Measurements from ENCODE around the gene RPH3AL.
"Not testable (repeated sequence)": the region's sequence is repeated elsewhere in the genome, so short reads cannot be mapped to it uniquely, and the experiment has no call there.

Gene RPH3AL

DNA sequence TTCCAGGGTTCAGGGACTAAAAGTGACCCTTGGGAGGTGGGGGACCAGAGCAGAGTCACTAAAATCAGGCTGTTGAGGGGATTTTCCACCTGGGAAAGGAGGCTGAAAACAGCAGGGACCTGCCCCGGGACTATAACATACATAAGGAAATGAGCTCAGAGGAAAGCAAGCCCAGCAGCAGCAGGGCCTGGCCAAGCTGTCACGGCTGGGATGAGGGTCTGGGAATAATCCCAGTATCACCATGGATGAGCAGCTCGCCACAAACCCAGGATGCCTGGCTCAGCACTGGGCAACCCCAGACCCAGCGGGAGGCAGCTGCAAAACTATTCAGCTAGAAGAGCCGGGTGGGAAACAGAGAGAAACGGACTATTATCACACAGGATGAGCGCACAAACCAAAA, 72.4 kb downstream of the RPH3AL start:
- no peak for DNase-seq

DNA sequence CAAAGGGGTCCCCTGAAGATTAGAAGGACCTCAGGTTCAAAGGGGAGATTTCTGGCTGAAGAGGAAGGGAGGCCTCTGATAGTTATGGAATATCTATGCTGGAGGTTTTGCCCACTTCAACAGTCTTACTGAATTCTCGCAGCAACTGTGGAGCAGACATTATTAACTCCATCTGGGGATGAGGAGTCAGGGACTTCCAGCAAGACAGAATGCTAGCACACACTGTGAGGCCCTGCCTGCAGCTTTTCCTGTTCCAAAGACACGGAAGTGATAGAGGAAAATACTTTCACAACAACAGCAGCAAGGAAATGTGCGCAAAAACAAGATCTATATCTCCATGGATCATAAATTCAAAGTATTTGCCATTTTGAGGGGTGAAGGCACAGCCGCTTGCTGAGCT, 72.8 kb downstream of the RPH3AL start:
- no peak for DNase-seq

DNA sequence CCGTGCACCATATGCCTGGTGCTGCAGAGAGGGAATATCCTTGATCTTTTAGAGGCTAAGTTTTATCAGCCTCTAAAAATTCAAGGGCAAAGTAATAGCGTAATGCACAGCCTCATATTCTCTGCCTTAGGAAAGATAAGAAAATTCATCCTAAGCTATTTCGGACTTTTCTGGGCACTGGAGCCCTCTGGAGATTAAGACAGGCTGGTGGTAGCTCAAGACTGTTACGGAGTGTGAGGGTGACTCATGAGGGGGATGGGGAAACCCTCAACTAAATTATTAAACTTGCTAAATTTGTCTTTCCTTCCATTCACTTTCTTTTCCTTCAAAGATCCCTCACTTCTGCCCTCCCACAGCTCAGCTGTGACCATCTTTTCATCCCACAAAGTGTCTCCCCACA, 73.3 kb downstream of the RPH3AL start:
- DNase-seq = no peak

DNA sequence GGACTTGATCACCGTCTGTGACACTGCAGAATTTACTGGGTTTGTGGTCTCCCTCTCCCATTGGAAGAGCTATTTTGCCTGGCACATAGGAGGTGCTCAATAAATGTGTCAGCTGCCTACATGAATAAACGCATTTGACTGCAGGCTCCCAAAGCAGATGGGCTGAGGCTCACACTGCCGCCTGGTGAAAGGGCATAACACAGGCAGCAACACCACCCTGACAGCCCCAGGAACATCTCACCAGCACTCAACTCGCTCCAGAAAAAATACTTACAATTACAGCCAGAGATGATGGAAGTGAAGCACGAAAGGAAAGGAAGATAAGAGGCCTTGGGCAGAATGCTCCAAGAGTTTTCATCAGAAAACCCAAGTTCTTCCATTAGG, 73.9 kb downstream of the RPH3AL start:
- no peak for DNase-seq

DNA sequence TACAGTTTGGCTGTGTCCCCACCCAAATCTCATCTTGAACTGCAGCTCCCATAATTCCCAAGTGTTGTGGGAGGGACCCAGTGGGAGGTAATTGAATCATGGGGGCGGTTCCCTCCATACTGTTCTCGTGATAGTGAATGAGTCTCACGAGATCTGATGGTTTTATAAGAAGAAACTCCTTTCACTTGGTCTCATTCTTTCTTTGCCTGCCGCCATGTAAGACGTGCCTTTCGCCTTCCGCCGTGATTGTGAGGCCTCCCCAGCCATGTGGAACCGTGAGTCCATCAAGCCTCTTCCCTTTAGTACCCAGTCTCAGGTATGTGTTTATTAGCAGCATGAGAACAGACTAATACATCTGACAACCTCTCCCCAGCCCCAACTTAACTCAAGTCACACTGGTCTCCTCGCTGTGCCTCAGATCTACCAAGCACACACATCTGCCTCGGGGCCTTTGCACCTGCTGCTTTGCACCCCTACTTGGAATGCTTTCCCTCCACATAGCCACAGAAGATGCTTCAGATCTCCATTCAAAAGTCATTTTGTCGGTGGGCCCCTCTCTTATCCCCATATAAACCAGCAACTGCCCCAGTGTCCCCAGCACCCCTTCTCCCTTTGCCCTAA, 74.4 kb downstream of the RPH3AL start:
- DNase-seq = no peak

DNA sequence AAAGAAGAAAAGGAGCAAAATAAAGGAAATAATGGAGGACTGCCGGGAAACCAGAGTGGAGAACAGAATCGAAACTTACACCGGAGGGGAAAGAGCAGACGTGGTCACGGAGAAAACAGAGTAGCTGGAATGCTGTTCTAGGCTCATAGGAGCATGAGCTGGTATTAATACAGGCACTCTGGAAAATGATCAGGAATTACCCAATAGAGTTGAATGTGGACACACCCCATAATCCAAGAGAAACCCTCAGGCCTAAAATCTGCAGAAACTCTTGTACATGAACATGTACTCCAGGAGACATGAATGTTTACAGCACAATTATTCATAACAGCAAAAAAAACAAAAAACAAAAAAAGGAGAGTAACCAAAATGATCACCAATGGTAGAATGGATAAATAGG, 77.7 kb downstream of the RPH3AL start:
- no peak for DNase-seq

DNA sequence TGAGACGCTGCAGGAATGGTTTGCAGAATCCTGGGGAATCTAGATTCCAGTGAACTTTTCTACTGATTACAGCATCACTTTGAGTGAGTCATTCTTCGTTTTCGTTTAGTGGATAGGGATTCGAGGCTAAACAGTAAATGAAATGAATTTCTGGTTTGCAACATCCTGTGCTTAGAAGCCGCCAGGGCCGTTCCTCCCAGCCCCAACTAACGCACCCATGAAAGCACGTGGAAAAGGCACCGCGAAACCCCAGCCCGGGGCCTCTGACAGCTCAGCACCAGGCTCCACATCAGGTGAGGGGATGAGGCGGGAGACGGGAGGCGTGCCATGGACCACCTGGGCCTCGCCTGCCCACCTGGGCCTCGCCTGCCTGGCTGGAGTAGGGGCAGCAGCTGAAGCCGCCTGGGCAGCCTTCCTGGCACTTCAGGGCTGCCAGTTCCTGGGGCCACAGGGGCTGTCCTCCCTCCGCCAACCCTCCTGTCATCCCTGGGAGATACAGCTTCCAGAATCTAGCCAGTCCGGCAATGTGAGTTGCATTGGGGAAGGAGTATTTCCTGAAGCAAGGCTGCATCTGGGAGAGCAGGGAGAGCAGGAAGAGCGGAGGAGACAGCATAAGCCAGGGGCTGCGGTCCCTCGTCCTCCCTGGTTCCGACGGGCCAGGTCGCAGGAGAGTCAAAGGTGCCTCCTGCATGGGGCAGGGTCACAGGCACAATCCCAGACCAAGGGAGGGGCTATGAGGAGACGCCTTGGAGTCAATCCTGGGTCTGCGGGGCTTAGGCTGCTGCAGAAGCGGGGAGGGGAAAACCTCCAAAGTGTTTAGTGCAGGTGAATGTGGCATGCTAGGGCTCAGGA, 78.4 kb downstream of the RPH3AL start:
- DNase-seq = no peak

DNA sequence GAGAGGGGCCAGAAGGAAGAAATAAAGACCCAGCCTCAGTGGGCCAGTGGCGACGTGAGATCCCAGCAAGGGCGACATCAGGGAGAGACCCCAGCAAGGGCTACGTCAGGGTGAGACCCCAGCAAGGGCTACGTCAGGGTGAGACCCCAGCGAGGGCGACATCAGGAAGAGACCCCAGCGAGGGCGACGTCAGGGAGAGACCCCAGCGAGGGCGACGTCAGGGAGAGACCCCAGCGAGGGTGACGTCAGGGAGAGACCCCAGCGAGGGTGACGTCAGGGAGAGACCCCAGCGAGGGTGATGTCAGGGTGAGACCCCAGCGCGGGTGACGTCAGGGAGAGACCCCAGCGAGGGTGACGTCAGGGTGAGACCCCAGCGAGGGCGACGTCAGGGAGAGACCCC, 79.8 kb downstream of the RPH3AL start:
- DNase-seq = not testable (repeated sequence)

DNA sequence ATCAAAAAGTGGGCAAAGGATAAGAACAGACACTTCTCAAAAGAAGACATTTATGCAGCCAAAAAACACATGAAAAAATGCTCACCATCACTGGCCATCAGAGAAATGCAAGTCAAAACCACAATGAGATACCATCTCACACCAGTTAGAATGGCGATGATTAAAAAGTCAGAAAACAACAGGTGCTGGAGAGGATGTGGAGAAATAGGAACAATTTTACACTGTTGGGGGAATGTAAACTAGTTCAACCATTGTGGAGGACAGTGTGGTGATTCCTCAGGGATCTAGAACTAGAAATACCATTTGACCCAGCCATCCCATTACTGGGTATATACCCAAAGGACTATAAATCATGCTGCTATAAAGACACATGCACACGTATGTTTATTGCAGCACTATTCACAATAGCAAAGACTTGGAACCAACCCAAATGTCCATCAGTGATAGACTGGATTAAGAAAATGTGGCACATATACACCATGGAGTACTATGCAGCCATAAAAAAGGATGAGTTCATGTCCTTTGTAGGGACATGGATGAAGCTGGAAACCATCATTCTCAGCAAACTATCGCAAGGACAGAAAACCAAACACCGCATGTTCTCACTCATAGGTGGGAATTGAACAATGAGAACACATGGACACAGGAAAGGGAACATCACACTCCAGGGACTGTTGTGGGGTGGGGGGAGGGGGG, 80.5 kb downstream of the RPH3AL start:
- DNase-seq = not testable (repeated sequence)

DNA sequence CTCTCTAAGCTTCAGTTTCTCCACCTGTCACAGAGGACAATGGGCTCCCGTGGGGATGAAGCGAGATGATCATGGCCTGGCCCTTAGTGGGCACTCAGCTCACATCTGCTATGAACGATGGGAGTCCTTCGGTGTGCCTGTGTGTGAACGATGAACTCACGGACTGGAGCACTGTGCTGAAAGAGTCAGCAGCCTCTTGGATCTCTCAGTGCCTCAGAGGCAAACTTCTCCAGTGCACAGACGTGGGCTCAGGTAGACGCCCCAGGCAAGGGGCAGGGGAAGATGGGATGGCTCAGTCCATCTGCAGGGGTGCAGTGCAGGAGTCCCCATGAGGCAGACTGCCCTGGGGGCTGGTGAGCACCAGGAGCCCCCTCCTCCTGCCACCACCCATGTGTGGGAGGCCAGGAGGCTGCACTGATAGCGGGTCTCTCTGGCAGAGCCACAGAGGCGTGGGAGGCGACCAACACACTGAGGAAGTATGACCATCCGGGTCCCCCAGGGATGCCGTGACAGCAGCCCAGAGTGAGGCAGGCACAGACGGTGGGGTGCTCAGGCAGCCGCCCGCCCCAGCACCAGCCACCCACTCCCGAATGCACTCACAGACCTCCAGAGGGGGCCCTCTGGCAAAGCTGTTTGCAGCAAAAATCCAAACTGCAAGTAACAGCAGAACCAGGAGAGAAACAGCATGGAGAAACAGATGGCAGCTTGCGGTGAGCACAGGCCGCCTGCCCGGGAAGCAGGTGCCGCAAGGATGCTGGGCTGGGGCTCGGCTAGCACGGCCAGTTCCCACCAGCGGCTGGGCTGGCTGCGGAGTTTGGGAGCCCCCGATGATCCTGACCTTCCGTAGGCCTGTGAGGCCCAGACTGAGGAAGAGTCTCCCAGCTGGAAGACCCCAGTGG, 82.7 kb downstream of the RPH3AL start:
- no peak for DNase-seq

DNA sequence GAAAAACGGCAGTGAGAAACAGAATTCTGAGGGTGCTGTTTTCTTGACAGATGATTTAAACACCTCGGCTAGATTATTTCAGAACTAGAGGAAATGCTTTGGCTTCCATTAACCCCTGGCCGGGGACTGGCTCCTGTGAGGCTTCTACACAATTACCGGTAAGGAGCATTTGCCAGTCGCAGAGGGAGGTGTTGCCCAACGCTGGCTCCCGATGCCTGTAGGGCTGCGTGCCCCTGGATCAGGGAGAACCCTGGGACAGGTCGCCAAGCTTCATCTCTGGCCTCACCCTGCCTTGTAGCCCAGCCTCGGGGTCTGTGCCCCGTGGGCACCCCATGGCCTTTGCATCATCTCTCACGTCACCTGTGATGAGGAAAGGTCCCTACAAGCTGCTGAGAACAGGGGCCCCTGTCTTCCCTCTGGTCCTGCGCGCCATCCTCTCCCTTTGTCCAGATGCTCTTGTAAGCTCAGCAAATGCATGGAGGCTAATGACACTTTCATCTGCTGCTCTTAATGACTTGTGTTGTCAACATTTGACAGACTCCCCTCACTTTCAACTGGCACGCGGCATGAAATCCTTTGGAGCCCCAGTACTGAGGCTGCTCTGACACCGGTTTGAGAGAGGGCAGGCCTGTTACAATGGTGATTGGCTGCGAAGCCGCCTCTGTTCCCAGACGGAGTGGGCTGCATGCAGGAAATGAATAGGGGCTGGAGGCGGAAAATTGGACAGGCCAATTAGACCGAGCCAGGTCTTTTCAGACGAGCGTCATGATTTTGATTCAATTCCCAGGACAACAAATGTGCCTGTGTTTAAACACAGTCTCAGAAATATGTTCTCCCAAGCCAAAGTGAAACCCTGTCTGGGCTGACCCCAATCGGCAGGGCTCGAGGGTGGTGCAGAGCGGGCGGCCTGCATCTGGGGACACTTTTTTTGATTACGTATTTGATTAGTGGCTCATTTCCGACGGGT, 85.6 kb downstream of the RPH3AL start:
- no peak for DNase-seq

DNA sequence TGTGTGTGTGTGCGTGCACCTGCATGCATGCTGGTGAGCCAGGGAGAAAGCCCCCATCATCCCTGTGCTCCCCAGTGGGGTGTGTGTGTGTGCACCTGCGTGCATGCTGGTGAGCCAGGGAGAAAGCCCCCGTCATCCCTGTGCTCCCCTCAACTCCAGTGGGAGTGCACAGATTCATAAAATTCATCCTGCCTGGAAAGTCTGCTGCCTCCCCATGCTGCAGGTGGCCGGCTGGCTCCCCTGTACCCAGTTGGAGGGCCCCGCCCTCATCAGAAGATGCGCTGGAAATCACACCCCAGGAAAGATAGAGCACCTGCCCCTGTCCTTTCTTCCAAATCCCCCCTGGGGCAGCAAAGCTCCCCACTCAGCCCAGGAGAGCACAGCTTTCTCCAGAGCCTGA, 86.4 kb downstream of the RPH3AL start:
- no peak for DNase-seq

DNA sequence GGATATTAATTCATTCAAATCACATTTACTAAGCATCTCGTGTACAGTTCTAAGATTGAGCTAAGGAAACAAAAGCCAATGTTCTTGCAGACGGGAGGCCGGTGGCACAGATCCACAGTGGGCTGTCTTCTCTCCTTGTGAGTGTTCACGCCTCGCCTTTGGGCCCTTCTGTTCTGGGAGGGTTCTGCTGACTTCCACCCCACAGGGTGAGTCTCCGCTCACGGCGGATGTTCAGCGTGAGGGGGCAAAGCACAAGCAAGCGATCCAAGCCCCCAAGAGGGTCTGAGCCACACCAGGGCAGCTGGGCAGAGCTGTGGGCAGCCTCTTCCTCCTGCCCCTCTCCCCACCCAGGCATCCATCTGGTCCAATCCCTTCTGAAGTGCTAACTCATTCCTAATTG, 86.9 kb downstream of the RPH3AL start:
- DNase-seq = no peak

DNA sequence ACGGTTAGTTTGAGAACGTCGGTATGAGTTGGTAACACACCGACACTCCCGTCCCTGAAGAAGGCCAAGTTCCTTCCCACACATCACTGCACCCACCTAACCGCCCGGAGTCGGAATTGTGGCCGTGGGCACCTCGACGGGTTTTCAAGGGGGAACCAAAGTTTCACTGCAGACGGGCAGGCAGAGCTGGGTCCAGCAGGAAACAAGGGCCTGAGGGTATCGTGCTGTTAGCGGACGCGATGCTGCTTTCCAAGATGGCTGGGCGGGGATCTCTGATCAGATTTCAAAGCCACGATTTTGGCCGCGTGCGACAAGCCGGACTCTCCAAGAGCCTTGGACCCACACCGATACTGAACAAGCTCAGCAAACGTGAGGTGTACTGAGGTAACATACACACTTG, 88.8 kb downstream of the RPH3AL start:
- DNase-seq = no peak

DNA sequence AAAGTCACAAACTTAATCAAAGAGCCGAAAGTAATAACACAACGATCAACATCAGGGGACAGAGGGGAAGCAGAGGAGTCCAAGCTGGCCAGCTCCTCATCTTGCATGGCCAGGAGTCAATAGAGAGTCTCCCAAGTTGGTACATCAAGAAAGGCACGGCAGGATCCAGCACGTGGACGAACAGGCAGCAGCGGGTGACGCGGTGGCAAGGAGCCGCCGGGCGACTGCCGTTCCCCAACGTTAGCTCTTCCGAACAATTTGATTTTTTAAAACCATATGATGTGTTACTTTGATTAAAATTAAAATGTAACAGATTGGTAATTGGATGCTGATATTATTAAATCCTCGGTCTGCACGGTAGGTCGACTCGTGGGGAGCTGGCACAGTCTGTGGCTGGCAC, 89.3 kb downstream of the RPH3AL start:
- DNase-seq = no peak

DNA sequence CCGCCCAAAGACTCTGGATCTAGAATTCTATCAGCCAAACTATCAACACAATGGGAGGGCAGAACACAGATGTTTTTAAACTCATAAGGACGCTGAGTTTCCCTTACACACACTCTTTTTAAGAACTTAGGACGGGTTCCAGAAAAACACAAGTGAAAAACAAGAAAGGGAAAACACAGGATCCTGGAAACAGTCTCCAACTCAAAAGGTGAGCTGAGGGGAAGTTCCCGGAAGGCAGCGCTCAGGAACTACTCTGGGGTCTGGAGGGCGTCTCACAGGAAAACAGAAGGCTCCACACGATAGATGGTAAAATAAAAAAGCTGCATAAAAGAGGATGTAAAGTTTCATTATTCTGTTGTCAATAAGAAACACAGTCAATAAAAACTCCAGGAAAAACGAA, 91.0 kb downstream of the RPH3AL start:
- DNase-seq = no peak

DNA sequence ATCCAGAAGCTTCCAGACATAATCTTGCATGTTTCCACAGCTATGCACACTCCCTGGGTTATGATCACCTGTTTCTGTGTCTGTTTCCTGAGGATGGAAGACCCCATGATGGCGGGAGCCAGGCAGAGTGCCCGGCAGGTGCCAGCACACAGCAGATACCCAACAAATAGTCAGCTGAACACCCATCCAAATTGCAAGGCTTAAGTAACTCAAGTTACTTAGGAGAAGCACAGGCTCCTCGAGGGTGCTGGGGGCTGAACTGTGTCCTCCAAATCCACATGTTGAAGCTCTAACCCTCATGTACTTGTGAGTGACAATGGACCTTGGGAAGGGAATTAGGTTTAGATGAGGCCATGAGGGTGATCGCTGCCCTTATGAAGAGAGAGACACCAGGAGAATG, 91.7 kb downstream of the RPH3AL start:
- no peak for DNase-seq

DNA sequence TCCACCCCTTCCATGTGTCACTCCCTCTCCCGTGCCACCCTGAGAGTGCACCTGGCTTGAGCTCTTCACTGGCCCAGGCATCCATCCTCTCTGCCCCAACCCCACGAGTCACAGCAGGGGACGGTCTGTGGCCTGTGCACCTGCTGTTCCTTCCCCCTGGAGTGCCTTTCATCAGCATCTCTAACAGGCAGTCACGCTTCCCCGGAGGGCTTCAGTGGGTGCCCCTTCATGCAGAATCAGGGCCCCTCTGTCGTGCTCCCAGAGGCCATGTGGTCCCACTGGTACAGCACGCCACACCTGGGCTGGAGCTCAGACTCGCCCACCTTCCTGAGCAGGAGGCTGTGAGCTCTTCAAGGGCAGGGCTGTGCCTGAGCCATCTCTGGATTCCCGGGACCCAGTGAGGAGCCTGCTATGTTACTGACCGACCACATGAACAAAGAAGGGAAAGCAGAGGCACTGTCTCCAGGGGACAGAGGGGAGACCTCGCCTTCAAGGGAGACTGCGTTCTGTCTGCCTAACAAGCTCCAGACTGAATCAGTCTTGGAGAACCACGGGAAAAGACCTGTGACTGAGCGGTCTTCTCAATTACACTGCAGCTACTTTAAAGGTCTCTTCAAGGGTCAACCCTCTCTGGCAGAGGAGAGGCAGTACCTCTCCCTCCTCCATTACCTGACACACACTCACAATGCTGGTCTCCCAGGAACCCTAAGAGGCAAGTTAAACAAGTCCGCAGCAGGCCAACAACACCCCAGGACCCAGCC, 92.4 kb downstream of the RPH3AL start:
- no peak for DNase-seq

DNA sequence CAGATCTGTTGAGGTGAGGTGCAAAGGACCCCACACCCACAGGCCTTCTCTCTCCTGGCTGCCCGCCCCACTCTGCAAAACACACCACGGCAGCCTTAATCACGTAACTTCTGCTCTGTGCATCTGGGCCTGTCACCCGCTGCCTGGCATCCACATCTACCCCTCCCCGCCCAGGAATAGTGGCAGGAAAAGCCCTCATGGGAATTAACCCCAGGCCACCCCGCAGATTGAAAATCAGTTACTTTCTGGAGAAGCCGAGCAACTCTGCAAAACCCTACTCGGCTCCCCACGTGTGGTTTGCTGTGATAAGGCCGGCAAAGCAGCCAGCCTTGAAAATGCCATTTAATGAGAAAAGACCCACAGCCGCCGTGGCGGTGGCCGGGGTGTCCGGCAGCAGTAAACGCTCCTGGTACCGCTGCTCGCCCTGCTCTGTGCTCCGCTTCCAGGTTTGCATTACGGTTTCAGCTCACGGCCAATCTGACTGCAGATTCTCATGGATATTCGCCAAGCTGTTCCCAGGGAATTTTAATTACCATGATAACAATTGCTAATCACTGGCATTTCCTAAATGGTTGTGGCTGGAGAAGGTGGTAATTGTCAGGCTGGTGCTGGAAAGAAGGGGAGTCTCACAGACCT, 93.1 kb downstream of the RPH3AL start:
- DNase-seq = no peak

DNA sequence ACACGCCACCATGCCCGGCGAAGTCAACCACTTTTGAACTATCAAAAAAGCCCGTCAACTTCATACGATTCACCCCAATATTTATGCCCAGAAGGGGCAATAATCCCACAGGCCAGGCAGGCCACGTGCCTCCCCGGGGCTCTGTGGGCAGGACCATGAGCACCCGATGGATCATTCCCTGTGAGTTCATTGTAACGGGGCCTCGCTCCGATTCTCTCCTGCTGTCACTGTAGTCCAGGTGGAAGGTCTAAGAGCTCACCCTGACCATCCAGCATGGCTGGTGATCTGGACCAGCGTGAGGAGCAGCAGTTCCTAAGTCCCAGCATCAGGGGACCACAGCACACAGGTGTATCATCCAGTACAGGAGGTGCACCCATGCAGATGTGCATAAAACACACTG, 93.7 kb downstream of the RPH3AL start:
- DNase-seq = no peak
